Heart left ventricle (tissue), 16 donors: ENCODE measurements around the gene GBGT1. TPM values are rescaled to one million over a fixed set of nuclear protein-coding genes. Genes with fewer than 3 reads are reported as not detected.
"Not testable (repeated sequence)": the region's sequence is repeated elsewhere in the genome, so short reads cannot be mapped to it uniquely, and the experiment has no call there.

ENCODE experiments used
- ATAC-seq, 4 donors: fragments of 200-7000 bp; cut with Tn5 transposase; one replicate each; pipeline ENCODE4 v1.9.1; 2020 to 2022; ENCODE audit warnings: moderate library complexity in 4 of 4, mild to moderate bottlenecking in 3 of 4, moderate number of reproducible peaks in 1 of 4
- DNase-seq, 5 donors: peaks; one replicate each; pipeline ENCODE4 v3.0.0-alpha.2; 2020
- H3K27ac ChIP-seq, 12 donors: fragments of 200-600 bp; sonication (generic) in 4 of 12; one replicate each; pipeline versions ENCODE4 v1.5.0 to v1.8.0; 2016 to 2022; ENCODE audit warnings: mild to moderate bottlenecking in 2 of 12
- H3K27me3 ChIP-seq, 9 donors: fragments of 200-600 bp; sonication (generic) in 2 of 9; one replicate each; pipeline versions ENCODE4 v1.5.1 to v1.8.0; 2016 to 2022; ENCODE audit warnings: mild to moderate bottlenecking in 3 of 9
- H3K36me3 ChIP-seq, 9 donors: fragments of 200-600 bp; sonication (generic) in 2 of 9; one replicate each; pipeline versions ENCODE4 v1.5.0 to v1.8.0; 2018 to 2022; ENCODE audit warnings: mild to moderate bottlenecking in 2 of 9
- H3K4me1 ChIP-seq, 12 donors: fragments of 200-600 bp; sonication (generic) in 4 of 12; one replicate each; pipeline versions ENCODE4 v1.5.0 to v1.8.0; 2016 to 2022; ENCODE audit warnings: mild to moderate bottlenecking in 3 of 12
- H3K4me3 ChIP-seq, 12 donors: fragments of 200-600 bp; sonication (generic) in 4 of 12; one replicate each; pipeline versions ENCODE4 v1.5.0 to v1.8.0; 2017 to 2022; ENCODE audit warnings: mild to moderate bottlenecking in 9 of 12, moderate library complexity in 4 of 12
- H3K9me3 ChIP-seq, 12 donors: fragments of 200-600 bp; sonication (generic) in 4 of 12; one replicate each; pipeline versions ENCODE4 v1.5.0 to v1.8.0; 2016 to 2022; ENCODE audit warnings: mild to moderate bottlenecking in 1 of 12
- CTCF ChIP-seq, 12 donors: fragments of 200-600 bp; sonication (generic) in 4 of 12; IDR thresholded peaks; one replicate each; pipeline versions ENCODE4 v1.5.0 to v1.8.0; 2018 to 2022; ENCODE audit warnings: antibody characterized with exemption in 12 of 12, mild to moderate bottlenecking in 5 of 12
- POLR2A ChIP-seq, 2 donors: fragments of 450-650 bp; IDR thresholded peaks; one replicate each; pipeline ENCODE4 v1.6.1; 2017; ENCODE audit warnings: antibody characterized with exemption in 2 of 2, mild to moderate bottlenecking in 2 of 2, moderate library complexity in 2 of 2
- WGBS, 4 donors: extraction: QIAGEN DNeasy Blood & Tissue Kit in 2 of 4; methylation state at CpG; one replicate each; pipeline versions ENCODE4 v1.1.5 to v1.1.7; 2013 to 2018; 5-methylcytosine and 5-hydroxymethylcytosine counted together
- intact Hi-C, 10 donors: fragments of 100-400 bp; cut with DNase I; formaldehyde crosslinking; loops; one replicate each; pipeline versions ENCODE4 v1.11.1 to v1.14.2; 2022
- long read RNA-seq, 3 donors: library from polyadenylated mRNA; unstranded; transcript quantifications; one replicate each; pipeline ENCODE4 v2.0.0, GENCODE V29; 2020 to 2021
- polyA plus RNA-seq, 2 donors: library from polyadenylated mRNA; stranded (reverse); fragments of 200-250 nt; gene quantifications; one replicate each; pipeline ENCODE4 v1.2.3, GENCODE V29; 2013
- total RNA-seq, 9 donors: library from RNA; depleted of rRNA in 2 of 9; stranded (reverse); fragments of >200 nt in 2 of 9; fragmentation: NEBNext Ultra II Directional in 3 of 9; extraction: Animal tissue kit (Norgen Biotek cat#: 25700) in 3 of 9; gene quantifications; one replicate each; pipeline versions ENCODE4 v1.1.0 to v1.2.4, GENCODE V29; 2016 to 2023
- donor health status: ischemic (EF 13 %, LVEDD 7.1; RV severe dilation, severe dysfunction).
- donor health status: healthy with polysubstance abuse.
- donor health status: DM: no; HTN: yes; CAD: no.
- donor health status: DM: no; HTN: no; CAD: no.
- donor health status: ischemic (EF 25% LVEDD 6.9; RV normal size, moderate dysfunction).
- donor health status: ischemic (EF 25% LVEDD 5.7; RV mildly dilated, moderate dysfunction).
- donor health status: healthy.
- donor health status: DM: yes; HTN: yes; CAD: no.
- donor health status: ischemic (EF 35%, LVEDD 5.7; RV mildly dilated, moderate dysfunction).
- donor health status: nonischemic (EF 11% LVEDD 7.7; RV severe dilation, severe dysfunction).
- donor health status: DM: yes; HTN: yes; CAD: no.
- donor health status: PGD.
- donor health status: ischemic (EF 29% LVEDD 5.4; RV normal size, mild dysfunction).
- donor health status: nonischemic (EF 23%, LVEDD 6.1; RV moderate dilation, normal function).

The GBGT1 gene
- total RNA-seq (10 to 100 TPM in 2 of 9 donors, 1 to 10 TPM in 7; 4.6 to 22.5 (median 7.1) TPM), polyA plus RNA-seq (1 to 10 TPM; 5.4 to 7.0 TPM)
- long read RNA-seq, donor 1, partial matches to known transcripts: 0 of 2 reads
- long read RNA-seq, donor 1, other reads (novel, unspliced or antisense): 1 of 2 reads
- long read RNA-seq, donor 2, partial matches to known transcripts: 1 of 14 reads
- long read RNA-seq, donor 2, other reads (novel, unspliced or antisense): 7 of 14 reads
- long read RNA-seq, donor 3, partial matches to known transcripts: 1 of 6 reads
- long read RNA-seq, donor 3, other reads (novel, unspliced or antisense): 2 of 6 reads

GRCh38 chr9:133163504-133164172, at the start of gene GBGT1:
GBGT1 (minus strand) TSS chr9:133163914; CDS start chr9:133162412, 1,502 bp downstream.
- Histone ChIP-seq H3K4me3 (peak within 1 kb of the TSS; percentile 56 to 87 (median 74)), H3K36me3 (peaks cover 0 to 12% (median 0%) of the 10 kb centered on the region in 9 donors), H3K27me3 (no peaks in the 10 kb centered on the region), H3K4me1 (peaks cover 0 to 41% (median 16%) of the 10 kb centered on the region in 12 donors), H3K27ac (peak within 1 kb of the TSS; percentile 29 to 84 (median 76)), H3K9me3 (no peaks in the 10 kb centered on the region)
- 1 to 5% (median 3%) methylated on average over 38 to 56 of the region's 56 CpGs for WGBS, 4 donors
- no peak for TF ChIP-seq CTCF (IDR thresholded peaks at IDR 0.05)
- ATAC-seq (peak; percentile 29 to 73 (median 69)), DNase-seq (peak; percentile 79 to 92 (median 82))
- intact Hi-C loops: no loop called here

DNA sequence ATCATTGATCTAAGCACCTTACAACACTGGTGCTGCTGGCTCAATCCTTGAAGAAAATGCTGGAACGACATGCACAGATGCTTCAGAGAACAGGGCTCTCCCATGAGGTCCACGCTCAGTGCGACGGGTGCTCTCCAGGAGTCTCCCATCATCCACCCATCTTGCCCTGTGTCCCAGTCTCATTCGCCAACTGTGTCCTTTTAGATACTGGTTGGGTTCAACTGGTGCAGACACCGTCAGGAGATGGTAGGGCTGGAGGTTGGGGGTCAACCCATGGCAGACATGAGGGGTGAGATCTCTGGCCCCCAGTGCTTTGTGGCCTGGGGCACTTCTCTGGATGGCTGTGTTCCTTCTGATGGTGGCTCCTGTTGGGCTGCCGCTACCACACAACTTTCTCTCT, 46.9 kb upstream of the GBGT1 start:
- intact Hi-C loops: no loop called here
- peaks cover 0 to 13% (median 0%) of the 10 kb centered on the region in 12 donors for H3K9me3 ChIP-seq
- H3K36me3 ChIP-seq: no peaks in the 10 kb centered on the region
- no peak for DNase-seq
- H3K27ac ChIP-seq: no peak overlapping the region
- no peak for TF ChIP-seq POLR2A (IDR thresholded peaks at IDR 0.05)
- TF ChIP-seq CTCF (IDR thresholded peaks at IDR 0.05): no peak
- no peak for ATAC-seq
- 77 to 96% (median 92%) methylated on average over 5 to 7 of the region's 7 CpGs for WGBS, 4 donors
- peaks cover 0 to 9% (median 0%) of the 10 kb centered on the region in 9 donors for H3K27me3 ChIP-seq
- no peaks in the 10 kb centered on the region for H3K4me1 ChIP-seq
- H3K4me3 ChIP-seq: no peak overlapping the region

GRCh38 chr9:133210202-133210532, 46.5 kb upstream of the GBGT1 start:
- WGBS, 4 donors: 66 to 78% (median 76%) methylated on average over 7 of the region's 7 CpGs
- Histone ChIP-seq H3K36me3 (no peaks in the 10 kb centered on the region), H3K27me3 (peaks cover 0 to 9% (median 0%) of the 10 kb centered on the region in 9 donors), H3K9me3 (peaks cover 0 to 13% (median 0%) of the 10 kb centered on the region in 12 donors), H3K4me3 (no peak overlapping the region), H3K4me1 (no peaks in the 10 kb centered on the region), H3K27ac (no peak overlapping the region)
- no peak for DNase-seq
- intact Hi-C loops: no loop called here
- TF ChIP-seq CTCF (IDR thresholded peaks at IDR 0.05) (no peak), POLR2A (IDR thresholded peaks at IDR 0.05) (no peak)
- no peak for ATAC-seq

DNA sequence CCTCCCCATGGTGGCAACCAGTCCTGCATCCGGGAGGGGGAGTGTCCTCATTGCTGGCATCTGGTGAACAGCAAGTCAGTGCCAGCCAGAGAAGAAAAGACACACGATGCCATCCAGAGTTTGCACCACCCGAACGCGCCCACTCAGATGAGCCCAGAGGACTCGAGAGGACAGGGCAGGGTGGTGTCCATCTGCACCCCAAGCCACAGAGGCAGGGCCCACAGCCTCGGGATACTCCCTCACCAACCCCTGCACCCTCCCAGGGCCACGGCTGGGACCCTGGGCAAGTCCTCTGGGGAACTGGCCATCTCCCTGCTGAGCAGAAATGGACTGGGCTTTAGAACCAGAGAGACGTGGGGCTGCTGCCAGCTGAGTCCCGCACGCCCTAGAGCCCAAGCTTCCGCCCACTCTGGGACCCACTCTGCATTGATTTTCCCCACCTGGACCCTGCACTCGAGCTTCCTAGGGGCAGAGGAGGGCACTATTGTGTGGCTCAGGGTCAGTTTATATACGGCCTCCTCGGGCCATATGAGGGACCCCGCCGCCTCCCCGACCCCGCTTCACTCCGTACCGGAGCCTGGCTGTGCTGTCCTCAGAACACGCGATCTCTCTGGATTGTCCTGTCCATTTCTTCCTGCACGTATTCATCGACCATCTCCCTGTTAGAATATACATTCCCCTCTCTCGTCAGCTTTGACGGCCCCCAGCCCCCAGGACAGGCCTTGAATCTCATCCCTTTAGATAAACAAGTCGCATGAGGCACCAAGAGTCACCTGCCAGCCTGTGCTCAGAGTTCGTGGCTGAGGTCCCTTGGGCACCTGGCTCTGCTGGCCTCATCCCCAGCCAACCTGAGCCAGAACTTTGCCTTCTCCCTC, 45.9 kb upstream of the GBGT1 start:
- H3K27ac ChIP-seq, intact Hi-C loops, H3K27me3 ChIP-seq, H3K9me3 ChIP-seq, H3K4me1 ChIP-seq, H3K36me3 ChIP-seq, ATAC-seq, H3K4me3 ChIP-seq: not testable (repeated sequence)
- DNase-seq: peak in 1 of 5 donors; percentile 11
- WGBS, 4 donors: 78 to 84% (median 82%) methylated on average over 26 to 29 of the region's 29 CpGs

DNA sequence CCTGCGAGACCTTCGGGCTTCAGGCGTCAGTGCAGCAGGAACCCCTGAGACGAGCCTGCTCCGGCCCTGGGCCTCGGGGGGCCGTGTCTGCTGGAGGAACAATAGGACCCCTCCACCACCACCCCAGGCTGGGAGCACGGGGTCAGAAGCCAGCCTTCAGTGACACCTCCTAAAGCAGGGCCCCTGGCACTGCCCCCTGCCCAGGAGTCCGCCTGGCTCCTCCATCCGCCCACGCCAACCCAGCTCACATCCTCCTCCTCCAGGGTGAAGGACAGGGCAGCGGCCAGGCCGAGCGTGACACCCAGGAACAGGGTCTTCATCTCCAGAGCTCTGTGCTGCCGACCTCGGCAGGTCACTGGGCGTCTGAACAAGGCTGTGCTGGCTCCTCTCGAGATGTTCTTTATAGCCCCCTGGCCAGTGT, 45.2 kb upstream of the GBGT1 start, which contains the start of gene OBP2B:
TSS of gene OBP2B (minus strand) at position 371 of the 421 bp plus-strand sequence. CDS start at position 320, 51 bp downstream.
- intact Hi-C loops, H3K4me1 ChIP-seq, H3K27me3 ChIP-seq, DNase-seq, ATAC-seq, H3K36me3 ChIP-seq, H3K27ac ChIP-seq, H3K4me3 ChIP-seq, H3K9me3 ChIP-seq: not testable (repeated sequence)
- WGBS, 4 donors: 86 to 89% methylated on average over 11 of the region's 18 CpGs; no CpG with 5 or more reads in 2 of the 4 donors

GRCh38 chr9:133208171-133208879, 44.6 kb upstream of the GBGT1 start:
- H3K9me3 ChIP-seq, H3K4me1 ChIP-seq, ATAC-seq, H3K4me3 ChIP-seq, DNase-seq, H3K27ac ChIP-seq, H3K27me3 ChIP-seq, H3K36me3 ChIP-seq, intact Hi-C loops: not testable (repeated sequence)
- WGBS, 4 donors: 84 to 93% (median 89%) methylated on average over 8 to 14 of the region's 16 CpGs
